RCC 7860 (cell line): ENCODE results near the gene FAXDC2.

ENCODE experiments used
- DNase-seq: peaks from one replicate; pipeline ENCODE4 v3.0.0-alpha.2; 2015; ENCODE audit warnings: low spot score
- FAIRE-seq: peaks from 2 replicates; lab custom pipeline; 2012; peaks lifted over from hg19 to GRCh38; lab: Jason Lieb, UNC

Gene FAXDC2

GRCh38 chr5:154770111-154770510, 80.3 kb downstream of the FAXDC2 start:
- FAIRE-seq (no peak), DNase-seq (no peak)
